GM18951 (cell line): Measurements from ENCODE around the gene TBC1D2B.

Source experiments
- POLR2A ChIP-seq: IDR thresholded peaks from 4 replicates; pipeline ENCODE4 v1.6.1; 2011; ENCODE audit warnings: mild to moderate bottlenecking; ENCODE audit not compliant: insufficient read length, insufficient read depth; ENCODE audit errors: extremely low read depth
- in situ Hi-C: fragments of 300-500 bp; cut with MboI; formaldehyde crosslinking; loops from one replicate; pipeline ENCODE4 v1.12.0; 2022; ENCODE audit warnings: low sequenced_read_pairs, mixed read lengths, inconsistent platforms; ENCODE audit not compliant: unreplicated experiment

Gene TBC1D2B

DNA sequence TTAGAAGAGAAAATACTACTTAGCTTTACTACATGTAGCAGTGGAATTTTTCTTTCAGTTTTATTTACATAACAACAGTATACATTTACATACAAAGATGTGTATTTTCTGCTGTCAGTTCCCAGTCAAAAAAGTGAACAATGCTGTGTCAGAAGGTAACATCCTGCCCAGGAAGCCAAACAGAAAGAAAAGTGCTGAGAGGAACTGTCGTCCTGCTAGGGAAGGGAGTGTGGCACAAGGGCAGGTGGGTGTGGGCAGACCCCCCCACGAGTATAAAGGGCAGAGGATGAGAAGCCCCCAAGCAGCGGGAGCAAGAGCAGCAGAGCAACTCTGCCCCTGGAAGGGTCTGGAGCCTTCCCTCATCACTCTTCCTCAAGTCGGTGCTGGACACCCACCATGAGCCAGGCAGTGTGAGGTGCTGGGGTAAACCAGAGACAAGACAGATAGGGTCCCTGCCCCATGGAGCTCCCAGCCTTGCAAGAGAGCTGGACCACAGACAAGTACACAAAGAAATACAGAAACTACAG is 39.7 kb downstream of the TBC1D2B start:
- in situ Hi-C loops = no loop called here
- no peak for TF ChIP-seq POLR2A

DNA sequence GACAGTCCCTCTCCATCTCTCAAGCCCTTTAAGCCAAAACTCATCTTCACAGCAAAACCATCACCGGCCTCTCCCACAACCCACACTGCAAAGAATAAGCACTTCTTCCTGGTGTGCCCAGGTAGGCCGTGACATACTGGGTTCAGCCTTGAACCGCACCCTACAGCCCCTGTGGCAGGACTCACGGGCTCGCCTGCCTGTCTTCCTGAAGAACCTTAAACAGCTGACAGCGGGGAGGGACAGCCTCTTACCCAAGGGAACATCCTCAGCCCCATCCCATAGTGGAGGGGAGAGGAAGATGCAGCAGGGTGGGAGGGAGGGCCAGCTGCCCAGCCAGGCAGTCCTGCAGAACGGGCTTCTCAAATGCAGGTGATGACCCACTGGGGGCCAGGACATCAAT is 40.2 kb downstream of the TBC1D2B start:
- TF ChIP-seq POLR2A = no peak
- in situ Hi-C loops = no loop called here

DNA sequence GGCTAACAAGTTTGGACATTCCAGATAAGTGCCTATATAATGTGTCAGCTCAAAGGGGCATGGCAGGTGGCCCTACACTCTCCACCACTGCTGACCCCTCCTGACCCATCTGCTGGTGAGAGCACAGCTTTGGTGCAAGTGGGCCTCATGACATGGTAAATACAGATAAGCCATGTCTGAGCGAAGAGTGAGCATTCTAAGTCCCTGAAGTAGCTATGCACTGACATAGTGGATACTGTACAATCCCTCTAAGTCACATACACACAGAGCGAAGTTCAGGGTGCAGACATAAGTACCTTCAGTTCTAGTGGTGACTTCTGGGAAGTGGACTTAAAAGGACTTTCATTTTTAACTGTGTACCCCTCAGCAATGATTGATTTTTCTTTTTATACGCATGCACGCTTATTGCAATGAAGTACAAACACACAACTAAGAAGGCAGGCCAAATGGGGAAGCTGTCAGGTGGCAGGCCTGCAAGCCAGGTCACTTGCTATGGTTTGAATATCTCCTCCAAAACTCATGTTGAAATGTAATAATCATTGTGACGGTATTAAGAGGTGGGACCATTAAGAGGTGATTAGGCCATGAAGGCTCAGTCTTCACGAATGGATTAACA is 41.5 kb downstream of the TBC1D2B start:
- in situ Hi-C loops = no loop called here
- TF ChIP-seq POLR2A = no peak

DNA sequence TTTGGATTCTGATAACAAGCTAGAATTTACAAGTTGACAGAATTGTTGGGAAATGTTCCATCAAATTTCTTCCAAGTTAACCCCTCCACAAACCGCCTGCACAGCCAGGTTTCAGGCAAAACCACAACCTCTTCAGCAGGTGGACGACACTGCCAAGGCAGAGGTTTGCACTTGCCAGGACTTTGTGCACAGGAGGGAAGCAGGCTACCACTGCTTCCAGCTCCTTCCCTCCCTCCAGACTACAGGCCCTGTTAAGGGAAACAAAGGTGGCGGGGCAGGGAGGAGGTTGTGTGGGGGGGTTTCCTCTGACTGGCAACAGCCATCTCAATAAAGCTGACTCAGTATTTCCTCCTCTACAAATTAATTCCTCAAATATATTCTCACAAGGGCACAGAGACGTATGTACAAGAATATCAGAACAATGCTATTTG is 42.2 kb downstream of the TBC1D2B start:
- in situ Hi-C loops = no loop called here
- no peak for TF ChIP-seq POLR2A

DNA sequence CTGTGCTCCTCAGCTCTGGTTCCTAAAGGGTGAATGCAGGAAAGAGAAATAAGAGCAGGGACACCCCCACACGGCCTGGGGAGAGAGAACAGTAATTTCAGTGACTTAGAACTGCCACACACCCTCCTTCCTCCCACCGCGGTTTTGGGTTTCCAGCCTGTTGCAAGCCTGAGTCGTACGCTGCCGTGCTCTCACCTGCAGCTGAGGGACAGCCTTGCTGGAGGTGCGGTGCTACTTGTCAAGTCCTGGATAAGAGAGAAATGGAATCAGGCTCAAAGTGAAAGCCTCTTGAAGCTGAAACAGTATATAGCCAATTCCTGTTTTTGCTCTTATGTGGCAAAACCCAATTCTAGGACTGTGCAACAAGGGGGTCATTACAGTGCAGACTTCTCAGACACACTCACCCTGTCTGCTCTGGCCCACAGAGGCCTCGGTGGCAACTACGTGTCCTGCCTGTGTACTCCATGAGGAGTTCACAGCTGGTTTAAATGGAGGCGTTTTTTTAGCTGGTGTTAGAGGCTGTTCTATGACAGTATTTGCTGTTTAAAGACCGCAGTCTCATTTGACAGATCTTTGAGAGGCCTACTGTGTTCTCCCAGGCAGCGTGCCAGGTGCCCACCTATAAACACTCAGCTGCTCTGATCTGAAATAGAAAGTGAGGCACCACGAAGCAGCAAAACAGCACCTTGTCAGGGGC is 42.9 kb downstream of the TBC1D2B start:
- in situ Hi-C loops = no loop called here
- TF ChIP-seq POLR2A = peak; percentile 28

DNA sequence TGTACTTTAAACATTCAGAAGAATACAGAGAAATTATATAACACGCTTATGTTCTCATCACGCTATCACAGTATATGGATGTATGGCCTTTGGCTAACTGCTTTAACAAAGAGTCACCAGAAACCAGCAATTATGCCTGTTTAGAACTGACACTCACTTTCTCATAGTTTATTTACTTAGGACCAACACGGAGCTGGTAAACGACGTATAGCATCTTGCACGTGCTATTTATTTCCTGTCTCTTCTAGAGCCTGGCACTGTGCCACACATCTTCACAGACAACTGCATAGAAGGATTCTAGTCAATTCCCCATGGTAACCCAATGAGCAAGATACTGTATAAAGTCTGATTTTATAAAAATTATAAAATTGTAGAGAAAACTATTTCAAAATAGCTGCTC is 43.6 kb downstream of the TBC1D2B start:
- no peak for TF ChIP-seq POLR2A
- in situ Hi-C loops = no loop called here

DNA sequence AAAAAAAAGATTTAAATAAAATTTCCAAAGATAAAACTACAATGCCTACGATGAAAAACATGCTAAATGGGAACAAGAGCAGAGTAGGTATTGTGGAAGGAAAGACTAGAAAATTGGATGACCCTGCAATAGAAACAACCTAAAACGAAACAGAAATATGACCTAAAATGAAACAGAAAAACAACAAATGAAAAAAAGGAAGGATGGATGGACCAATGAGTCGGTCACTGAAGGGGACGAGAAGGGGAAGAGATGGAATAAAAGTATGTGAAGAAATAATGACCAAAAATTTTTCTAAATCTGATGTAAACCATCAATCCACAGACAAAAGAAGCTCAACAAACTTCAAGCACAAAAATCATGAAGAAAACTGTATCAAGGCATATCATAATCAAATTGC is 44.8 kb downstream of the TBC1D2B start:
- in situ Hi-C loops = no loop called here
- no peak for TF ChIP-seq POLR2A

DNA sequence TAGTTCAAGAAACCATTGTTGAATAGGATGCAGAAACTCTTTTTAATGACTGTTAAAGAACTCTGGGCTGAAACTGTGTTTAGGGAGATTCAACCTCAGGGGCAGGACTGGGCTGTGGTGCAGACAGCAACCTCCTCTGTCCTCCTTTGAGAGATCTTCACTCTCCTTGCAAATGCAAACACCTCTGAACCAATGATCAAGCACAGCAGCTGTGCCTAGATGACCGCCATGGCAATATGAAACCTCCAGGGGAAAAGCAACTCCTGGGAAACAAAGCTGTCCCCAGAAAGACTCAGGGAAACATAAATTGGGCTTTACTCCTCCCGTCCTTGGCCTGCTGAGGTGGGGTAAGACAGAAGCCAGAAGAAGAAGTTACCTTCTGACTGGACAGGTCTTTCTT is 52.6 kb downstream of the TBC1D2B start:
- in situ Hi-C loops = no loop called here
- no peak for TF ChIP-seq POLR2A

DNA sequence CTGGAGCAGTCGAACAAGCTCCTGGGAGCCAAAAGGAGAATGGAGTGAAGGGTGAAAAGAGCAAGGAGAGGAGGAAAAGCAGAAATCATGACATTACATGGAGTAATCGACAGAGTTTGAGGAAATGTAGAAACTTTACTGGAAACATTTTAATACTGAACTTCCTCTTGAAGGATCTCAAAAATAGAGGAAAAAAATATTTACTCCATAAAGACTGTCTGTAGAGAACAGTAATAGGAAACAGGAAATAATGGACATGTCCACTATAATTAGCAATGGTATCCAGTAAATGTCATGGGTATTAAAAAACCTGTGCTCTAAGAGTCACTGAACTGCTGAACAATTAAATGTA is 53.0 kb downstream of the TBC1D2B start:
- in situ Hi-C loops = no loop called here

DNA sequence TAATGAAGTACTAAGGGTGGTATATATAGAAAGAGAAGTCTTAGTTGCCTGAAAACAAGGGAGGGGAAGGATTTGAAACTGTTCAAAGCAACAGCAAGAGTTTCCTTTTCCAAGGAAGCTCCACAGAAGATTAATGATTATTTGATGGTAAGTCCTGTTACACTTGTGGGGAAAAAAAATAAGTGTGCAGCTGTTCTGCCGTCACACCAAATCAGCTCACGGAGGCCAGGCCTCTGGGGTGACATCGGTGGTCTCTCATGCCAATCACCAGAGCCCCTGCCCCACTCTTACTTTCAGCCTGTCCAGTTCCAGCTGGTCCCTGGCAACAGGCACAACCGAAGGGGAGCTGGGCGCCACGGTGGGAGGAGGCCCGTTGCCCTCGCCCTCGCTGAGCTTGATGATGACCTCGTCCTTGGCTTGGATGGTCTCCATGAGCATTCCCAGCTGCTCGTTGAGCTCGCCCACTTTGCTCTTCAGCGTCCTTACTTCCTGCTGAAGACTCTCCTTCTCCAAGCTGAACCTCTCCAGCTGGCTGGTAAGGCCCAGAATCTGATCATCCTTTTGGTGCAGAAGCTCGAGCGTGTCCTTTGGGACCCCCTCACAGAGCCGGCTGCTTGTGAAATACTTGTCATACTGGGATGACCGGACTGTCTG is 53.5 kb downstream of the TBC1D2B start:
- in situ Hi-C loops = no loop called here

More for the DNA sequence above, 53.0 kb downstream of the TBC1D2B start:
- TF ChIP-seq POLR2A = no peak

DNA sequence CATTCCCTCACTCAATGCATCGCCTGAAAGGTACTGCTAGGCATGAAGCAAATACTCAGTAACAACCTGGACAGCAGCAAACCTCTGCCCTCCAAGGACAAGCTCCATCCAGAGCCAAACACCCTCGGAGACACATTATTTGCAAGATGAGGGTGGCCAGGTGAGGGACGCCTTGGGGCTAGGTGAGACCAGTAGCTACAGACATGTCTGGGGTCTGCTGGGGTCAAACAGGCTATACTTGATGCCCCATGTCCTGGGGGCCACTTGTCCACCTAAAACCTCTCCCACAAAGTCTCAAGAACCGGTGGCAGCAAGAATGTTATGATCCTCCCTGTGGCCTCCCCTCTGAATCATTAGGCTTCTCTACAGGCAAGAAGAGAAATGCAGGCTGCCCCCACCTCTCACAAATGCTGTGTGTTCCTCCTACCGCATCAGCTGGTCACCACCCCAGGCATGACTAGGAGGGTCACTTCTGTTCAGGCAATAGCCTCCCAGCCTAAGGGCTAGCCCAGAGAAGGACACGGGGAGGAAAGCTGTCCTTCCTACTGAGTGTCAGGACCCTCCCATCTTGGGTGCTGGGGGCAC is 54.3 kb downstream of the TBC1D2B start:
- TF ChIP-seq POLR2A = no peak
- in situ Hi-C loops = no loop called here

More for the DNA sequence above, 53.5 kb downstream of the TBC1D2B start:
- TF ChIP-seq POLR2A = no peak

DNA sequence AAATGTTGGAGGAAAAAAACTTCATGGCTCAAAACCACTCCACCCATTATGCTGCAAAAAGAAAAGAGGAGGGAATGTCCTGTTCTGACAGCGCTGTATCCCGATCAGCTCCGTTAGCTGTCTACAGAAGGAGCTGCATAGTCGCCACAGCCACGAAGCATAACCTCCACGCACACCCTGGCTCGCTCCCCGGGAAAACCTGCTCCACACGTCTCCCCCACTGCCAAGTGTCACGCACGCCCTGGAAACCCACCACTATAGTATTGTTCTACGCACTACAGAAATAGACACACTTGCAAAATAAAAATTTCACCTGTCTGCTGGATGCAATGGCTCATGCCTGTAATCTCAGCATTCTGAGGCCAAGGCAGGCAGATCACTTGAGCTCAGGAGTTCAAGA is 55.8 kb downstream of the TBC1D2B start:
- in situ Hi-C loops = no loop called here
- no peak for TF ChIP-seq POLR2A

DNA sequence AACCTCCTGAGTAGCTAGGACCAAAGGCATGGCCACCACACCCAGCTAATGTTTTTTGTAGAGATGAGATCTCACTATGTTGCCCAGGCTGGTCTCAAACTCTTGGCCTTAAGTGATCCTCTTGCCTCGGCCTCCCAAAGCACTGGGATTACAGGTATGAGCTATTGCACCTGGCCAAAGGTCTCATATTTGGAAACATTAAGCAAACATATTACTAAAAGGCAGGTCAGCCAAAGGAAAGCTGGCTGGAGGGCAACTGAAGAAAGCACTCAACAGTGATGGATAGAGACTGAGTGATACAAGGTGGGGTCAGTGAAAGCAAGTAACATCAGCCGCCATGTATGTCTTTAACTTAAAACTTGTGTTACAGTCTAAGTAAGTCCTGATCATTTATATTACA is 57.5 kb downstream of the TBC1D2B start:
- no peak for TF ChIP-seq POLR2A
- in situ Hi-C loops = no loop called here
